Spleen (tissue), 11 donors: ENCODE results near the gene KRT222. TPM values are rescaled to one million over a fixed set of nuclear protein-coding genes. Genes with fewer than 3 reads are reported as not detected.

Experiments used
- DNase-seq: peaks from one replicate; pipeline ENCODE4 v3.0.0-alpha.2; 2020
- H3K27ac ChIP-seq, 8 donors: fragments of 200-600 bp; sonication (generic) in 7 of 8; 1 replicate in 4 of 8; 2 replicates in 4 of 8; pipeline versions ENCODE4 v1.5.0 to v1.8.0; 2016 to 2021; ENCODE audit warnings: inconsistent platforms in 4 of 8, mild to moderate bottlenecking in 4 of 8, moderate library complexity in 1 of 8
- H3K27me3 ChIP-seq, 7 donors: fragments of 200-600 bp; sonication (generic) in 6 of 7; replicated peaks in 1 of 7; 1 replicate in 4 of 7; 2 replicates in 3 of 7; pipeline versions ENCODE4 v1.5.0 to v1.8.0; 2016 to 2021; ENCODE audit warnings: inconsistent platforms in 3 of 7, mild to moderate bottlenecking in 1 of 7
- H3K36me3 ChIP-seq, 6 donors: fragments of 200-600 bp; sonication (generic) in 5 of 6; 1 replicate in 4 of 6; 2 replicates in 2 of 6; pipeline versions ENCODE4 v1.5.0 to v1.8.0; 2016 to 2021; ENCODE audit warnings: inconsistent platforms in 2 of 6
- H3K4me1 ChIP-seq, 6 donors: fragments of 200-600 bp; sonication (generic) in 5 of 6; 1 replicate in 3 of 6; 2 replicates in 3 of 6; pipeline versions ENCODE4 v1.5.0 to v1.8.0; 2016 to 2021; ENCODE audit warnings: inconsistent platforms in 3 of 6
- H3K4me3 ChIP-seq, 8 donors: fragments of 200-600 bp; sonication (generic) in 7 of 8; 1 replicate in 4 of 8; 2 replicates in 4 of 8; pipeline versions ENCODE4 v1.5.0 to v1.8.0; 2016 to 2021; ENCODE audit warnings: inconsistent platforms in 4 of 8, mild to moderate bottlenecking in 4 of 8, moderate library complexity in 2 of 8
- H3K9me3 ChIP-seq, 8 donors: fragments of 200-600 bp; sonication (generic) in 7 of 8; 1 replicate in 4 of 8; 2 replicates in 4 of 8; pipeline versions ENCODE4 v1.5.0 to v1.8.0; 2016 to 2021; ENCODE audit warnings: inconsistent platforms in 4 of 8
- POLR2A ChIP-seq, 3 donors: fragments of 450-650 bp; IDR thresholded peaks; one replicate each; pipeline ENCODE4 v1.5.1; 2017; ENCODE audit warnings: antibody characterized with exemption in 3 of 3, mild to moderate bottlenecking in 1 of 3
- POLR2AphosphoS5 ChIP-seq, 3 donors: sonication (generic); formaldehyde crosslinking; IDR thresholded peaks; one replicate each; pipeline ENCODE4 v1.5.1; 2017; ENCODE audit warnings: antibody characterized with exemption in 3 of 3
- WGBS, 5 donors: extraction: QIAGEN DNeasy Blood & Tissue Kit in 3 of 5; methylation state at CpG; one replicate each; pipeline versions ENCODE4 v1.1.5 to v1.1.7; 2013 to 2018; 5-methylcytosine and 5-hydroxymethylcytosine counted together
- intact Hi-C: fragments of 100-400 bp; cut with DNase I; formaldehyde crosslinking; loops from one replicate; pipeline ENCODE4 v1.15.0; 2023; ENCODE audit warnings: low total_unique reads
- polyA plus RNA-seq, 3 donors: library from polyadenylated mRNA; stranded (reverse); fragments of 200-250 nt; gene quantifications; one replicate each; pipeline ENCODE4 v1.2.1, GENCODE V29; 2013
- total RNA-seq, 7 donors: library from RNA; depleted of rRNA in 3 of 7; stranded (reverse); fragments of >200 nt in 3 of 7; fragmentation: NEBNext Ultra II Directional in 4 of 7; extraction: Animal tissue kit (Norgen Biotek cat#: 25700) in 4 of 7; gene quantifications; one replicate each; pipeline versions ENCODE4 v1.1.0 to v1.2.1, GENCODE V29; 2016 to 2021
- TF ChIP-seq, protein P1 (sequence below), 11 experiments: fragments of 200-600 bp in 7 of 11; fragments of 450-650 bp in 4 of 11; sonication (generic) in 4 of 11; IDR thresholded peaks in 8 of 11; conservative IDR thresholded peaks in 3 of 11; 1 replicate in 7 of 11; 2 replicates in 4 of 11; pipeline versions ENCODE4 v1.4.0 to v1.8.0; 2016 to 2021; ENCODE audit warnings: antibody characterized with exemption in 11 of 11, inconsistent platforms in 4 of 11, mild to moderate bottlenecking in 1 of 11
- donor health status: healthy with polysubstance abuse.
- donor health status: DM: no; HTN: no; CAD: no; lungs with moderate emphysema.
- donor health status: DM: no; HTN: no; CAD: no.
- donor health status: Bipolar disorder and iron deficiency.
- donor health status: healthy.
- donor health status: DM: no; HTN: no; CAD: no.
- donor health status: DM: yes; HTN: yes; CAD: no.

KRT222 gene
- total and polyA plus RNA-seq, 10 donors, result 2.2 to 13.7 (median 4.6) TPM

DNA sequence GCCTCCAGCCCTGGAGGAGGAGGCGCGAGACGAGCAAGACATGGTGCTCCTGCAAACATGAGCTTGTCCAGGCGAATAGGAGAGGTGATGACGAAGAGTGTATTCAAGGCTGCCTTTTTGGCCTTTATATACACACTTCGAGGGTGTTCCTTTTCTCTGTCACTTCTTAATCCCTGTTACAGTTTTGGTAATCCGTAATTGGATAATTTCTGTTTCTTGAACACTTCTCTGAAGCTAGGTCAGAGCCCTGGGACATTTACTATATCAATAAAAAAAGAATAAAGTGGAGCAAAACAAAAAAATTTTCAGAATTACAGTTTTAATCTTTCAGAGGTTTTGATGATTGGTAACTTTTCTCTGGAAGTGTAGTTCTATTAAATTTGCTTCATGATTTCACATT lies 38.7 kb upstream of the KRT222 start, which contains the start of gene KRT24:
Gene KRT24, minus strand, starts transcription at position 101 of the 400 bp plus-strand sequence. Its CDS starts 59 bp downstream, at position 42.
- intact Hi-C loops, result no loop called here
- Histone ChIP-seq H3K4me1 (peaks cover 0 to 7% (median 1%) of the 10 kb centered on the region in 6 donors), H3K9me3 (no peaks in the 10 kb centered on the region), H3K36me3 (no peaks in the 10 kb centered on the region), H3K27me3 (peaks cover 0 to 21% (median 0%) of the 10 kb centered on the region in 7 donors), H3K27ac (no peak within 1 kb of the TSS), H3K4me3 (no peak within 1 kb of the TSS)
- DNase-seq, result no peak
- no peak for TF ChIP-seq POLR2A (IDR thresholded peaks at IDR 0.05)
- no peak for TF ChIP-seq POLR2AphosphoS5 (IDR thresholded peaks at IDR 0.05)
- TF ChIP-seq, protein P1, sequence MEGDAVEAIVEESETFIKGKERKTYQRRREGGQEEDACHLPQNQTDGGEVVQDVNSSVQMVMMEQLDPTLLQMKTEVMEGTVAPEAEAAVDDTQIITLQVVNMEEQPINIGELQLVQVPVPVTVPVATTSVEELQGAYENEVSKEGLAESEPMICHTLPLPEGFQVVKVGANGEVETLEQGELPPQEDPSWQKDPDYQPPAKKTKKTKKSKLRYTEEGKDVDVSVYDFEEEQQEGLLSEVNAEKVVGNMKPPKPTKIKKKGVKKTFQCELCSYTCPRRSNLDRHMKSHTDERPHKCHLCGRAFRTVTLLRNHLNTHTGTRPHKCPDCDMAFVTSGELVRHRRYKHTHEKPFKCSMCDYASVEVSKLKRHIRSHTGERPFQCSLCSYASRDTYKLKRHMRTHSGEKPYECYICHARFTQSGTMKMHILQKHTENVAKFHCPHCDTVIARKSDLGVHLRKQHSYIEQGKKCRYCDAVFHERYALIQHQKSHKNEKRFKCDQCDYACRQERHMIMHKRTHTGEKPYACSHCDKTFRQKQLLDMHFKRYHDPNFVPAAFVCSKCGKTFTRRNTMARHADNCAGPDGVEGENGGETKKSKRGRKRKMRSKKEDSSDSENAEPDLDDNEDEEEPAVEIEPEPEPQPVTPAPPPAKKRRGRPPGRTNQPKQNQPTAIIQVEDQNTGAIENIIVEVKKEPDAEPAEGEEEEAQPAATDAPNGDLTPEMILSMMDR (IDR thresholded peaks at IDR 0.05 in 8 of 11, conservative IDR thresholded peaks at IDR 0.05 in 3 of 11), result no peak
- WGBS, 5 donors, result 77 to 90% (median 85%) methylated on average over 7 of the region's 7 CpGs

DNA sequence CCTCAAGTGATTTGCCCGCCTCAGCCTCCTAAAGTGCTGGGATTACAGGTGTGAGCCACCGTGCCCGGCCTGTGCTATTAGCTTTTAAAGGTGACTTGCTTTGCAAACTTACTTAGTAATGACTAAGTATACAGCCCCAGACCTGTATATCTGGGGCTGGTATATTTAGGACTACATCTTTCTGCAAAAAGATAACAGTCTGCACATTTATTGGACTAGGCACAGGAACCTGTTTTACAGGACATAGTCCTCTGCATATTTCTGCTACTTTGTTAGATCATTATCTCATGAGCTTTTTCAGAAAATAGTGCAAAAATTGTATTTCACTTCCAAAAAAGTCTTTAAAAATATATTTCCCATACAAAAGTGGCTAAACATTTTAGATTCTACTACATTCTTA lies 37.3 kb upstream of the KRT222 start:
- peaks cover 0 to under 1% (median 0%) of the 10 kb centered on the region in 6 donors for H3K4me1 ChIP-seq
- H3K27ac ChIP-seq, result no peak overlapping the region
- H3K4me3 ChIP-seq, result no peak overlapping the region
- no peaks in the 10 kb centered on the region for H3K36me3 ChIP-seq
- WGBS, 5 donors, result 84 to 97% (median 92%) methylated on average over 3 of the region's 3 CpGs
- TF ChIP-seq POLR2A (IDR thresholded peaks at IDR 0.05), result no peak
- no peak for TF ChIP-seq POLR2AphosphoS5 (IDR thresholded peaks at IDR 0.05)
- intact Hi-C loops, result no loop called here
- H3K27me3 ChIP-seq, result peaks cover 0 to 30% (median 0%) of the 10 kb centered on the region in 7 donors
- H3K9me3 ChIP-seq, result no peaks in the 10 kb centered on the region
- no peak for DNase-seq

DNA sequence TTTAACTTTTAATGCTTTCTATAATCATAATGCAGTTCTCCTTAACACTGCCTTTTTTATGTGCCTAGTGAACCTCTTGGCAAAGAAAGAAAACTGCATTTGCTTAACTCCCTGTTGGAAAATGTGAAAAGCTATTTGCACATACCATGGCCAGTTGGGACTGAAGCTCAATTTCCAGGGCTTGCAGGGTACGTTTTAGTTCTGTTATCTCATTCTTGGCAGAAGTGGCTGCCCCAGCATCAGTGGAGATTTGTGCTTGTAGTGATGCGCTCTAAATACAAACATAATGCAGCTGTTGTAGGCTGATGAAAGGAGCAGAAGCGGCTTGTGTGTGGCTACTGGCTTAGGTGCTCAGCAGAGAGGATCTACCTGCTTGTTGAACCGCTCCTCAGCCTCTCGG lies 34.9 kb upstream of the KRT222 start:
- no peak for DNase-seq
- Histone ChIP-seq H3K27me3 (peaks cover 0 to 30% (median 0%) of the 10 kb centered on the region in 7 donors), H3K9me3 (no peaks in the 10 kb centered on the region), H3K4me3 (no peak overlapping the region), H3K27ac (no peak overlapping the region), H3K36me3 (no peaks in the 10 kb centered on the region), H3K4me1 (no peaks in the 10 kb centered on the region)
- TF ChIP-seq, protein P1 (IDR thresholded peaks at IDR 0.05 in 8 of 11, conservative IDR thresholded peaks at IDR 0.05 in 3 of 11), result no peak
- TF ChIP-seq POLR2AphosphoS5 (IDR thresholded peaks at IDR 0.05), result no peak
- no peak for TF ChIP-seq POLR2A (IDR thresholded peaks at IDR 0.05)
- intact Hi-C loops, result no loop called here
- WGBS, 5 donors, result 71 to 78% (median 75%) methylated on average over 5 of the region's 5 CpGs

DNA sequence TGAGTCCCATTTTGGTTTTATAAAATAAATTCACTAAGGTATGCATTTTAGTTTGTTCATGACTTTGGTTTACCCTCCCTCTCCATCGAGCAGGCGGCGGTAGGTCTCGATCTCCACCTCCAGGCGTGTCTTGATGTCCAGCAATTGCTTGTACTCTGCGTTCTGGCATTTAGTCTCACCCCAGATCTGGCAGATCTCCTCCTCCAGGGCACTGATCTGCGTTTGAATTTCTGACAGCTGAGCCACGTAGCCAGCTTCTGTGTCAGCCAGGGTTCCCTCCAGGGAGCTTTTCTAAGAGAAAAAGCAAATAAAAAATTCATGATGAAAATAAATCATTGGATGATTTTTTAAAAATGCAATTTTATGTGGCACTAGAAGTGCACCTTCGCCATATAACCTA lies 34.4 kb upstream of the KRT222 start:
- Histone ChIP-seq H3K27me3 (peaks cover 0 to 31% (median 0%) of the 10 kb centered on the region in 7 donors), H3K36me3 (no peaks in the 10 kb centered on the region), H3K27ac (no peak overlapping the region), H3K9me3 (no peaks in the 10 kb centered on the region), H3K4me1 (no peaks in the 10 kb centered on the region), H3K4me3 (no peak overlapping the region)
- intact Hi-C loops, result no loop called here
- TF ChIP-seq POLR2AphosphoS5 (IDR thresholded peaks at IDR 0.05), result no peak
- TF ChIP-seq, protein P1 (IDR thresholded peaks at IDR 0.05 in 8 of 11, conservative IDR thresholded peaks at IDR 0.05 in 3 of 11), result no peak
- no peak for TF ChIP-seq POLR2A (IDR thresholded peaks at IDR 0.05)
- WGBS, 5 donors, result 80 to 89% (median 85%) methylated on average over 9 of the region's 9 CpGs
- no peak for DNase-seq
